K562 (cell line): ENCODE results near the gene MAP1LC3B2. TPM values are rescaled to one million over a fixed set of nuclear protein-coding genes. Genes with fewer than 3 reads are reported as not detected.

Source experiments
- CBFA2T2 ChIP-seq: fragments of 450-650 bp; conservative IDR thresholded peaks from 2 replicates; pipeline ENCODE4 v1.6.1; 2017; ENCODE audit warnings: mild to moderate bottlenecking
- KAT7 ChIP-seq: sonication (generic); formaldehyde crosslinking; IDR thresholded peaks from 2 replicates; pipeline ENCODE4 v1.8.0; 2022; ENCODE audit warnings: missing genetic modification reagents, mild to moderate bottlenecking, borderline replicate concordance
- KDM5B ChIP-seq: fragments of 200-600 bp; sonication (generic); IDR thresholded peaks from 2 replicates; pipeline ENCODE4 v1.6.1; 2012; ENCODE audit warnings: low read depth, mild to moderate bottlenecking, moderate library complexity, low read length, control low read depth, inconsistent platforms; ENCODE audit not compliant: insufficient replicate concordance
- NCOA6 ChIP-seq: fragments of 450-650 bp; IDR thresholded peaks from 2 replicates; pipeline ENCODE4 v1.6.1; 2017; ENCODE audit warnings: mild to moderate bottlenecking
- NFIX ChIP-seq: fragments of 250-450 bp; sonication (Bioruptor Pico); IDR thresholded peaks from 2 replicates; pipeline ENCODE4 v1.4.0; 2020; ENCODE audit warnings: low read depth, mild to moderate bottlenecking, moderate library complexity
- PHB ChIP-seq: fragments of 250-450 bp; sonication (Bioruptor Pico); IDR thresholded peaks from 2 replicates; pipeline ENCODE4 v1.5.0; 2021
- POLR2B ChIP-seq: fragments of 450-650 bp; IDR thresholded peaks from 2 replicates; pipeline ENCODE4 v1.6.1; 2018; ENCODE audit warnings: low read depth; ENCODE audit not compliant: partially characterized antibody
- RBFOX2 ChIP-seq: fragments of 200-400 bp; formaldehyde crosslinking; IDR thresholded peaks from 2 replicates; pipeline ENCODE4 v1.6.1; 2017; ENCODE audit warnings: low read depth, mild to moderate bottlenecking, low read length, moderate library complexity
- SPI1 ChIP-seq: IDR thresholded peaks from 2 replicates; pipeline ENCODE4 v1.6.1; 2011; ENCODE audit warnings: low read depth, low read length, control low read depth, borderline replicate concordance
- TAF7 ChIP-seq: fragments of 450-650 bp; IDR thresholded peaks from 2 replicates; pipeline ENCODE4 v1.6.1; 2016; ENCODE audit warnings: missing genetic modification characterization, missing compliant biosample characterization
- ZKSCAN1 ChIP-seq: fragments of 150-350 bp; IDR thresholded peaks from 2 replicates; pipeline ENCODE4 v1.6.1; 2016; ENCODE audit warnings: low read depth, low read length
- ZNF143 ChIP-seq: sonication (generic); formaldehyde crosslinking; IDR thresholded peaks from 2 replicates; pipeline ENCODE4 v1.9.0; 2022; ENCODE audit warnings: mild to moderate bottlenecking, missing genetic modification reagents
- ZNF3 ChIP-seq: fragments of 250-450 bp; sonication (Bioruptor Pico); IDR thresholded peaks from 2 replicates; pipeline ENCODE4 v1.5.0; 2021; ENCODE audit warnings: mild to moderate bottlenecking, moderate library complexity
- polyA plus RNA-seq, 8 experiments: library from polyadenylated mRNA; depleted of rRNA in 4 of 8; stranded (reverse) in 5 of 8; unstranded in 3 of 8; fragments of >200 nt; fragmentation: Nextera tagmentation in 2 of 8; fragmentation: Illumina TruSeq in 1 of 8; extraction: Ambion mirVana in 2 of 8; extraction: Trizol in 1 of 8; gene quantifications; 2 replicates each; pipeline versions ENCODE4 v1.2.1 to v1.2.3, GENCODE V29; 2011 to 2014; ENCODE audit warnings: inconsistent platforms in 1 of 8, missing spikeins in 1 of 8
- total RNA-seq, 7 experiments: library from RNA; depleted of rRNA in 6 of 7; stranded (reverse); fragments of >200 nt in 6 of 7; fragmentation: Illumina TruSeq in 2 of 7; extraction: Trizol in 2 of 7; gene quantifications; 2 replicates each; pipeline versions ENCODE4 v1.2.1 to v1.2.3, GENCODE V29; 2011 to 2021; ENCODE audit warnings: low replicate concordance in 1 of 7
- TF ChIP-seq, protein P1 (sequence below): fragments of 250-450 bp; sonication (Bioruptor Pico); IDR thresholded peaks from 2 replicates; pipeline ENCODE4 v1.5.0; 2021; ENCODE audit warnings: mild to moderate bottlenecking, moderate library complexity
- TF ChIP-seq, protein P2 (sequence below): sonication (generic); IDR thresholded peaks from 2 replicates; pipeline ENCODE4 v1.6.1; 2016
- TF ChIP-seq, protein P3 (sequence below): fragments of 450-650 bp; IDR thresholded peaks from 2 replicates; pipeline ENCODE4 v1.6.1; 2014; ENCODE audit warnings: low read depth, mild to moderate bottlenecking, moderate library complexity, borderline replicate concordance
- TF ChIP-seq, protein P4 (sequence below), 2 experiments: fragments of 450-650 bp; IDR thresholded peaks; 2 replicates each; pipeline ENCODE4 v1.6.1; 2018; ENCODE audit warnings: mild to moderate bottlenecking in 2 of 2, low read depth in 1 of 2; ENCODE audit not compliant: partially characterized antibody in 2 of 2

The MAP1LC3B2 gene
- total and polyA plus RNA-seq, 9 of the 15 experiments (the other 6 are each of a cell fraction or from before 2014, with no cell fraction given) = 0.53 to 2.8 (median 0.76) TPM; not detected in 2

DNA sequence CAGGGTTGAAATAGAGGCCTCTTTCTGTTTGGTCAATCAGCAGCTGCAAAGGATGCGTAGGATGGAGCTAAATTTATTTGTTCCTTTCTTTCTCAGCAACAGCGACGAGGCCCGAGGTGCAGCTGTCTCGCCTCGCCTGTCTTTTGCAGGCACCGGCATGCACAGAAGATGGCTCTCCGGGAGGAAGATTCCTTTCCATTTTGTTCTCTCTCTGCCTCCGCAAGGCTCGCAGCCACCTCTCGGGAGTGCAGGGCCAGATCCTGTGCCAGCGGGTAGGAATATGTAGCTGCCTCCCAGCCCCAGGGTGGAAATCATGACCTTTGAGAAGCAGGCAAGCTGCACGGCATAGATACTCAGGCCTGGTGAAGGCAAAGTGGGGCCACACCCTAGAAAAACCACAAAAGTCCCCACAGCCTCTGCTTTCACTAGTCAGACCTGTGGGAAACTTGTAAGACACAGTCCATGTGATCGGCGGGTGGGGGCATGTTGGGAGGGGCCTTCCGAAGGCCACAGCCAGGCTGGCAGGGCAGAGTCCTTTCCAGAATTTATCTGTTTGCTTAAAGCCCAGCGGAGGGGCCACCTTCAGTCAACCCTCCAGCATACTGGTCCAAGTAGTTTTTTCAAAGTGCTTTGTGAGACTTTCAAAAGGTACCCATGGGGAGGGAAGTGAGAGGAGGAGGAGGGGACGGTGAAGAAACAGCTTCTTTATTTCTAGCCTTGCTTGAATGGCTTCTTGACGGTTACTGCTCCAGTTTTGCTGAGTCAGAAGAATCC is at the start of gene MAP1LC3B2 (continued):
- TF ChIP-seq NFIX = no peak
- TF ChIP-seq, protein P1, sequence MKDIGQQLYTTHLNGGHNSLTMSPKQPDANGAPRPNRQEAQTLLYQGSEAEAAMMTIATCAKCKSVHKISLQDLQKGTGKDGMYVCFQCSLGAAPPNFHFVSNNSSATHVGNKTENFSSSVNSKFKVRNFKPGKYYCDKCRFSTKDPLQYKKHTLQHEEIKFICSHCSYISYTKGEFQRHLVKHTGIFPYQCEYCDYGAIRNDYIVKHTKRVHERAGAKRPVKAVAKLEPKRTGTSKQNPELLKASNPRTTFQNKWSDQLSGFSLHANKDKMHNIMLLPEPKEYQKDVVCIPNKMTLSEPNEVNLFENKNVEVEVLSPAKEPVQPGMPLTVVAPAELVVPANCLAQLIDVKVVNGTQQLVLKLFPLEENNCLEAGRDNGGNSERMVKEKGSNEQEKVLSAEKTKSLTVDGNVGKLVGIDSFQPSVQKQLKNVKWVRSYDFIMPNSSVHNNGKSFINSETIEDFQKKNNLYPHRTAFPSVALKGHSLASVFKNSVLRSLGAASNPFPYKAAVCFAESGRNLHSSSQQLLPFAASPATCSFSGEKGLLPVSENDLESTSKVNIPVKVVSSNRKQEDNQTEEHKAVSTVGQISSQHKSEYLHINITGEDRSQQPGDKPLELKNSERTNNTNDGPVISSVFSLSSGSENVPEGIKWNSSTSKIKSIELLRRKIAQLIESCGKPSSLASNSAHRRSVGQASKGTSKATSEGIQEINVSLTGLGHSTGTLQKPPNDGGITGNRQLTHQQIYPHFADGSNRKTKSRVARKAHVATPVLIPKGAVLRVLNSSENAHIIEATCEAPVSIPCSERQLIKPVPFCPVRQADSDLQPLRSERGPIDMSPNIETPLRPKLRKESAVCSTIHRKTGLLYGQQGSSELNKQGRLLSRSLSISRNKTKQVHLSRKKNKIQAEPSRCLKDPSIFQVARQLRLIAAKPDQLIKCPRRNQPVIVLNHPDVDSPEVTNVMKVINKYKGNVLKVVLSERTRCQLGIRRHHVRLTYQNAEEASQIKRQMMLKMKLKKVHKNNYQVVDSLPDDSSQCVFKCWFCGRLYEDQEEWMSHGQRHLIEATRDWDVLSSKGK (CRISPR knock-in tag) = no peak
- TF ChIP-seq CBFA2T2 = peak; percentile 89
- peak; percentile 84 for TF ChIP-seq RBFOX2
- peak; percentile 69; the same call in 1 of the 2 replicates for TF ChIP-seq KAT7 (CRISPR knock-in tag)
- TF ChIP-seq TAF7 (tag) = peak; percentile 47; the same call in 1 of the 2 replicates
- 0 out of 2 replicates have a peak, but pooled peaks have one; percentile 18 for TF ChIP-seq ZNF3 (CRISPR knock-in tag)
- TF ChIP-seq, protein P2, sequence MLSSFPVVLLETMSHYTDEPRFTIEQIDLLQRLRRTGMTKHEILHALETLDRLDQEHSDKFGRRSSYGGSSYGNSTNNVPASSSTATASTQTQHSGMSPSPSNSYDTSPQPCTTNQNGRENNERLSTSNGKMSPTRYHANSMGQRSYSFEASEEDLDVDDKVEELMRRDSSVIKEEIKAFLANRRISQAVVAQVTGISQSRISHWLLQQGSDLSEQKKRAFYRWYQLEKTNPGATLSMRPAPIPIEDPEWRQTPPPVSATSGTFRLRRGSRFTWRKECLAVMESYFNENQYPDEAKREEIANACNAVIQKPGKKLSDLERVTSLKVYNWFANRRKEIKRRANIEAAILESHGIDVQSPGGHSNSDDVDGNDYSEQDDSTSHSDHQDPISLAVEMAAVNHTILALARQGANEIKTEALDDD = peak; percentile 97
- no peak for TF ChIP-seq PHB
- TF ChIP-seq, protein P3, sequence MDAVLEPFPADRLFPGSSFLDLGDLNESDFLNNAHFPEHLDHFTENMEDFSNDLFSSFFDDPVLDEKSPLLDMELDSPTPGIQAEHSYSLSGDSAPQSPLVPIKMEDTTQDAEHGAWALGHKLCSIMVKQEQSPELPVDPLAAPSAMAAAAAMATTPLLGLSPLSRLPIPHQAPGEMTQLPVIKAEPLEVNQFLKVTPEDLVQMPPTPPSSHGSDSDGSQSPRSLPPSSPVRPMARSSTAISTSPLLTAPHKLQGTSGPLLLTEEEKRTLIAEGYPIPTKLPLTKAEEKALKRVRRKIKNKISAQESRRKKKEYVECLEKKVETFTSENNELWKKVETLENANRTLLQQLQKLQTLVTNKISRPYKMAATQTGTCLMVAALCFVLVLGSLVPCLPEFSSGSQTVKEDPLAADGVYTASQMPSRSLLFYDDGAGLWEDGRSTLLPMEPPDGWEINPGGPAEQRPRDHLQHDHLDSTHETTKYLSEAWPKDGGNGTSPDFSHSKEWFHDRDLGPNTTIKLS = peak; percentile 82; the same call in 1 of the 2 replicates
- TF ChIP-seq ZKSCAN1 = peak; percentile 92
- TF ChIP-seq NCOA6 = 0 out of 2 replicates have a peak, but pooled peaks have one; percentile 58
- TF ChIP-seq ZNF143 (CRISPR knock-in tag) = 0 out of 2 replicates have a peak, but pooled peaks have one; percentile 19
- TF ChIP-seq POLR2B = peak; percentile 56
- TF ChIP-seq, protein P4, sequence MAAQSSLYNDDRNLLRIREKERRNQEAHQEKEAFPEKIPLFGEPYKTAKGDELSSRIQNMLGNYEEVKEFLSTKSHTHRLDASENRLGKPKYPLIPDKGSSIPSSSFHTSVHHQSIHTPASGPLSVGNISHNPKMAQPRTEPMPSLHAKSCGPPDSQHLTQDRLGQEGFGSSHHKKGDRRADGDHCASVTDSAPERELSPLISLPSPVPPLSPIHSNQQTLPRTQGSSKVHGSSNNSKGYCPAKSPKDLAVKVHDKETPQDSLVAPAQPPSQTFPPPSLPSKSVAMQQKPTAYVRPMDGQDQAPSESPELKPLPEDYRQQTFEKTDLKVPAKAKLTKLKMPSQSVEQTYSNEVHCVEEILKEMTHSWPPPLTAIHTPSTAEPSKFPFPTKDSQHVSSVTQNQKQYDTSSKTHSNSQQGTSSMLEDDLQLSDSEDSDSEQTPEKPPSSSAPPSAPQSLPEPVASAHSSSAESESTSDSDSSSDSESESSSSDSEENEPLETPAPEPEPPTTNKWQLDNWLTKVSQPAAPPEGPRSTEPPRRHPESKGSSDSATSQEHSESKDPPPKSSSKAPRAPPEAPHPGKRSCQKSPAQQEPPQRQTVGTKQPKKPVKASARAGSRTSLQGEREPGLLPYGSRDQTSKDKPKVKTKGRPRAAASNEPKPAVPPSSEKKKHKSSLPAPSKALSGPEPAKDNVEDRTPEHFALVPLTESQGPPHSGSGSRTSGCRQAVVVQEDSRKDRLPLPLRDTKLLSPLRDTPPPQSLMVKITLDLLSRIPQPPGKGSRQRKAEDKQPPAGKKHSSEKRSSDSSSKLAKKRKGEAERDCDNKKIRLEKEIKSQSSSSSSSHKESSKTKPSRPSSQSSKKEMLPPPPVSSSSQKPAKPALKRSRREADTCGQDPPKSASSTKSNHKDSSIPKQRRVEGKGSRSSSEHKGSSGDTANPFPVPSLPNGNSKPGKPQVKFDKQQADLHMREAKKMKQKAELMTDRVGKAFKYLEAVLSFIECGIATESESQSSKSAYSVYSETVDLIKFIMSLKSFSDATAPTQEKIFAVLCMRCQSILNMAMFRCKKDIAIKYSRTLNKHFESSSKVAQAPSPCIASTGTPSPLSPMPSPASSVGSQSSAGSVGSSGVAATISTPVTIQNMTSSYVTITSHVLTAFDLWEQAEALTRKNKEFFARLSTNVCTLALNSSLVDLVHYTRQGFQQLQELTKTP (IDR thresholded peaks at IDR 0.05; ENCODE audit: low read depth in 1 of 2, partially characterized antibody in 2 of 2) = peak in 1 of 2 experiments; percentile 47
- TF ChIP-seq KDM5B = peak; percentile 77
- peak; percentile 52; the same call in 1 of the 2 replicates for TF ChIP-seq SPI1
